Keratinocyte (primary cell): ENCODE measurements around the gene LINGO1. TPM values are rescaled to one million over a fixed set of nuclear protein-coding genes. Genes with fewer than 3 reads are reported as not detected.

Source experiments
- DNase-seq: peaks from one replicate; pipeline ENCODE4 v3.0.0-alpha.2; 2011; ENCODE audit warnings: low read depth, missing footprints, low spot score
- FAIRE-seq: peaks from 2 replicates; lab custom pipeline; 2011; peaks lifted over from hg19 to GRCh38; lab: Jason Lieb, UNC
- H2AFZ ChIP-seq: 2 replicates; pipeline ENCODE4 v1.6.0; 2012; ENCODE audit warnings: low read length, control low read depth, inconsistent platforms; ENCODE audit not compliant: control insufficient read depth
- H3K27ac ChIP-seq: 2 replicates; pipeline ENCODE4 v1.5.1; 2011; ENCODE audit warnings: low read length; ENCODE audit not compliant: control insufficient read depth, insufficient read depth
- H3K27me3 ChIP-seq: 3 replicates; pipeline ENCODE4 v1.6.0; 2011; ENCODE audit warnings: low read length; ENCODE audit not compliant: control insufficient read depth, insufficient read depth; ENCODE audit errors: extremely low read depth
- H3K36me3 ChIP-seq, 2 experiments: 2 replicates in 1 of 2; 3 replicates in 1 of 2; pipeline ENCODE4 v1.5.1; 2011; ENCODE audit warnings: low read length in 2 of 2, mild to moderate bottlenecking in 1 of 2; ENCODE audit not compliant: control insufficient read depth in 2 of 2, insufficient read depth in 2 of 2; ENCODE audit errors: extremely low read depth in 1 of 2
- H3K4me1 ChIP-seq: 3 replicates; pipeline ENCODE4 v1.5.1; 2011; ENCODE audit warnings: low read length; ENCODE audit not compliant: control insufficient read depth, insufficient read depth; ENCODE audit errors: extremely low read depth
- H3K4me2 ChIP-seq: 3 replicates; pipeline ENCODE4 v1.6.0; 2011; ENCODE audit warnings: low read depth, low read length; ENCODE audit not compliant: control insufficient read depth, insufficient read depth; ENCODE audit errors: extremely low read depth
- H3K4me3 ChIP-seq, 3 experiments: fragments of 200-600 bp in 1 of 3; sonication (generic) in 1 of 3; 2 replicates in 2 of 3; 3 replicates in 1 of 3; pipeline ENCODE4 v1.5.1; 2011 to 2016; ENCODE audit warnings: low read length in 3 of 3, mild to moderate bottlenecking in 3 of 3, control low read depth in 2 of 3, inconsistent platforms in 1 of 3, low read depth in 1 of 3, mixed read lengths in 1 of 3, mixed run types in 1 of 3, moderate library complexity in 1 of 3; ENCODE audit not compliant: control insufficient read depth in 2 of 3, insufficient read depth in 2 of 3; ENCODE audit errors: extremely low read depth in 1 of 3
- H3K79me2 ChIP-seq: 2 replicates; pipeline ENCODE4 v1.6.0; 2012; ENCODE audit warnings: low read length; ENCODE audit not compliant: control insufficient read depth, insufficient read depth
- H3K9ac ChIP-seq: 3 replicates; pipeline ENCODE4 v1.6.0; 2011; ENCODE audit warnings: low read length; ENCODE audit not compliant: control insufficient read depth, insufficient read depth; ENCODE audit errors: extremely low read depth
- H3K9me1 ChIP-seq: 3 replicates; pipeline ENCODE4 v1.6.0; 2011; ENCODE audit warnings: low read length; ENCODE audit not compliant: control insufficient read depth, insufficient read depth; ENCODE audit errors: extremely low read depth
- H3K9me3 ChIP-seq: 2 replicates; pipeline ENCODE4 v1.5.1; 2012; ENCODE audit warnings: low read depth, low read length; ENCODE audit not compliant: control insufficient read depth
- H4K20me1 ChIP-seq: 3 replicates; pipeline ENCODE4 v1.6.0; 2011; ENCODE audit warnings: low read length; ENCODE audit not compliant: control insufficient read depth, insufficient read depth; ENCODE audit errors: extremely low read depth
- CTCF ChIP-seq, 3 experiments: IDR thresholded peaks in 1 of 3; conservative IDR thresholded peaks in 1 of 3; optimal IDR thresholded peaks in 1 of 3; 2 replicates in 2 of 3; 3 replicates in 1 of 3; pipeline versions ENCODE3 to v1.5.1; 2011; ENCODE audit warnings: low read length in 3 of 3, mild to moderate bottlenecking in 3 of 3, moderate library complexity in 2 of 3, control low read depth in 1 of 3, inconsistent platforms in 1 of 3; ENCODE audit not compliant: insufficient read depth in 2 of 3; ENCODE audit errors: extremely low read depth in 1 of 3
- EZH2 ChIP-seq: IDR thresholded peaks from one replicate; pipeline ENCODE4 v1.6.1; 2012; ENCODE audit warnings: inconsistent platforms, mild to moderate bottlenecking, low read length, moderate library complexity
- dilution Hi-C: fragments of 300-500 bp; cut with MboI; formaldehyde crosslinking; loops from one replicate; pipeline ENCODE4 v1.7.0; 2020; ENCODE audit warnings: low sequenced_read_pairs; ENCODE audit not compliant: extremely low pct_ligation_motif_present
- polyA plus RNA-seq, 5 experiments: library from polyadenylated mRNA; depleted of rRNA in 3 of 5; stranded (reverse) in 3 of 5; stranded (forward) in 1 of 5; unstranded in 1 of 5; fragments of >200 nt; gene quantifications; 1 replicate in 1 of 5; 2 replicates in 3 of 5; 3 replicates in 1 of 5; pipeline versions ENCODE4 v1.2.1 to v1.2.3, GENCODE V29; 2011 to 2012; ENCODE audit warnings: missing spikeins in 2 of 5, low read depth in 1 of 5, low replicate concordance in 1 of 5

LINGO1 gene
- polyA plus RNA-seq, 1 donor (not counting 4 experiments of a cell fraction or from before 2014, with no cell fraction given) = not detected

DNA sequence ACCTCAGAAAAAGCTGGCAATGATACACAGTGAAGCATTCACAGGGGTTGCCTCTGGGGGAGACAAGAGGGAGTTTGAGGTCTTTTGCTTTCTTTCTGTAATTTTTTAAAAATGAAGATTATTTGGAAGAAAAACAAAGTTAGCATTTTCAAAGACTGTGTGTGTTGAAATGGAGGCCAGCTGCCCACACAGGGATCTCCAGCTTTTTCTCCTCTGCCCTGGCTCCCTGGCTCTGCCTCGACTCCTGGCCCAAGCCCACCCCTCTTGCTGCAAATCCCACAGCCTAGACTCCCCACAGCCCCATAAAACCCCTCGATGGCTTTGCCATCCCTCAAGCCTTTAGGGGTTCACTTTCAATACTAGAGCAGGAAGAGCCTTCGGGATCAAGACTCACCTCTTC, 68.4 kb downstream of the LINGO1 start:
- H3K4me2 ChIP-seq = no peak overlapping the region
- TF ChIP-seq EZH2 = no peak
- no peak for TF ChIP-seq CTCF (optimal IDR thresholded peaks at IDR 0.05 in 1 of 3, IDR thresholded peaks at IDR 0.05 in 1 of 3, conservative IDR thresholded peaks at IDR 0.05 in 1 of 3; ENCODE audit: extremely low read depth in 1 of 3, insufficient read depth in 2 of 3, low read length in 3 of 3)
- no peaks in the 10 kb centered on the region for H3K9me1 ChIP-seq
- no peaks in the 10 kb centered on the region for H3K79me2 ChIP-seq
- H3K27me3 ChIP-seq = peaks cover 8% of the 10 kb centered on the region
- H3K9ac ChIP-seq = no peak overlapping the region
- no peak overlapping the region for H2AFZ ChIP-seq
- dilution Hi-C loops = no loop called here
- no peaks in the 10 kb centered on the region for H4K20me1 ChIP-seq
- H3K9me3 ChIP-seq = no peaks in the 10 kb centered on the region
- FAIRE-seq (no peak), DNase-seq (no peak)
- H3K36me3 ChIP-seq = no peaks in the 10 kb centered on the region
- H3K4me3 ChIP-seq = no peak overlapping the region
- H3K27ac ChIP-seq = no peak overlapping the region
- H3K4me1 ChIP-seq = no peaks in the 10 kb centered on the region

- no peak for FAIRE-seq
- no peaks in the 10 kb centered on the region for H3K79me2 ChIP-seq
- dilution Hi-C loops = no loop called here
- no peaks in the 10 kb centered on the region for H3K9me1 ChIP-seq
- no peaks in the 10 kb centered on the region for H3K9me3 ChIP-seq
- H3K36me3 ChIP-seq = no peaks in the 10 kb centered on the region
- no peaks in the 10 kb centered on the region for H3K4me1 ChIP-seq
- H3K4me3 ChIP-seq = no peak overlapping the region
- DNase-seq = no peak
- H2AFZ ChIP-seq = no peak overlapping the region
- no peak overlapping the region for H3K9ac ChIP-seq
- no peaks in the 10 kb centered on the region for H4K20me1 ChIP-seq
- H3K4me2 ChIP-seq = no peak overlapping the region
- TF ChIP-seq EZH2 (no peak), CTCF (optimal IDR thresholded peaks at IDR 0.05 in 1 of 3, IDR thresholded peaks at IDR 0.05 in 1 of 3, conservative IDR thresholded peaks at IDR 0.05 in 1 of 3; ENCODE audit: extremely low read depth in 1 of 3, insufficient read depth in 2 of 3, low read length in 3 of 3) (no peak)
- no peak overlapping the region for H3K27ac ChIP-seq
- H3K27me3 ChIP-seq = peaks cover 4% of the 10 kb centered on the region
These were observed 69.0 kb downstream of the LINGO1 start for GRCh38 chr15:77563623-77564156.

Other genes with a start within 250 kb of the LINGO1 start
- gene PEAK1, start 212.8 kb downstream of the LINGO1 start, polyA plus RNA-seq = 5.0 to 6.4 TPM (median 5.9 TPM) in 3 replicates
- 32.2 to 44.6 TPM (median 36.1 TPM) in 3 replicates for gene HMG20A, start 212.0 kb downstream of the LINGO1 start, polyA plus RNA-seq